GM19395 (cell line): Measurements from ENCODE around the gene SLC41A3.
"Not testable (repeated sequence)": the region's sequence is repeated elsewhere in the genome, so short reads cannot be mapped to it uniquely, and the experiment has no call there.

Source experiments
- ATAC-seq: cut with Tn5 transposase; IDR thresholded peaks from one replicate; pipeline ENCODE4 v1.9.1; 2021; ENCODE audit warnings: mild to moderate bottlenecking, moderate library complexity; ENCODE audit not compliant: unreplicated experiment

Gene SLC41A3

DNA sequence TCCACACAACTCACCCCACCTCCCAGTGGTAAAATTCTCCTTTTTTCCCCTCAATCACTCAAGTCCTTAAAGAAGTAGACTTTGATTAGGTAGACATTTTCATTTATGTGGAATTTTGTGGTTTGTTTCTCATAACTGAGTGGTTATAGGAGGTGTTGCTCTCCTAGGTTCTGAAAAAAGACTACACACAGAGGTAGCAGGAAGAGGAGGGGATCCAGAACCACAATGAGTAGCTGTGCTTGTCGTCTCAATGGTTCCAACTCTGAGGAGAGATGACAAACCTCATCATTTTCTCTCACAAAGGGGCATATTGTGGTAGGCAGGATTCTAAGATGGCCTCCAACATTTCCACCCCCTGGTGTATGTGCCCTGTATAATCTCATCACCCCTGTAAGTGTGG, 120.1 kb downstream of the SLC41A3 start:
- ATAC-seq = not testable (repeated sequence)

DNA sequence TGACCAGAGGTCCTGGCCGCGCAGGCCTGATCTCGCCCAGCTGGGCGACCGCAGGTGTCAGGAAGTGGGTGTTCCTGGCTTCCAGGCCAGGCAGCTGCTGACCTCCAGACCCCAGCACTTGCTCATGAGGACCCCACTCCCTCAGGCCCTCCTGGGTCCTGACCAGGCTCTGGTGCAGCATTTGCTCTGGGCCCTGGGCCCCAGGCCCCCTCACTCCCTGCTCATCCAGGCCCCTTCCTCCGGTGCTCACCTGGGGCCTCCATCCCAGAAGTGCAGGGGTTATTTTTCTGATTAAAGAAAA, 122.7 kb downstream of the SLC41A3 start:
- ATAC-seq = no peak

GRCh38 chr3:125960456-125961288, 123.3 kb downstream of the SLC41A3 start:
- ATAC-seq = no peak

DNA sequence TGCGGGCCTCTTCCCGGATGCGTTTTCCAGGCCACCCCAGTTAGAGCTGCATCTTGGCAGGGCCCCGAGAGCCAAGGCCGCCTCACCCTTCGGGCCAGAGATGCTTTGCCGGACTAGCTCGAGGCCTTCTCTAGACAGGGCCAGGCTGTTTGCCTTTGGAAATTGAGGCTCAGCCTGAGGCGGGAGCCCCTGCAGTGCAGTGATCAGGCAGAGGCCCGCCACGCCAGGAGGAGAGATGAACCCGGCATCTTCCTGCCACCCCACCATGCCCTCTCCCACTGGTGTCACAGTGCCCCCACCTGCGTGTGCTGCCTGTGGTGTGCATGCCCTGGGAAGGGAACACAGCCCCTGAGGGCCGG, 123.9 kb downstream of the SLC41A3 start:
- ATAC-seq = no peak

- no peak for ATAC-seq
Measured at GRCh38 chr3:125959317-125960065, 124.4 kb downstream of the SLC41A3 start.

GRCh38 chr3:125958511-125959316, 125.2 kb downstream of the SLC41A3 start:
- no peak for ATAC-seq

GRCh38 chr3:125957674-125958510, 126.0 kb downstream of the SLC41A3 start:
- no peak for ATAC-seq

DNA sequence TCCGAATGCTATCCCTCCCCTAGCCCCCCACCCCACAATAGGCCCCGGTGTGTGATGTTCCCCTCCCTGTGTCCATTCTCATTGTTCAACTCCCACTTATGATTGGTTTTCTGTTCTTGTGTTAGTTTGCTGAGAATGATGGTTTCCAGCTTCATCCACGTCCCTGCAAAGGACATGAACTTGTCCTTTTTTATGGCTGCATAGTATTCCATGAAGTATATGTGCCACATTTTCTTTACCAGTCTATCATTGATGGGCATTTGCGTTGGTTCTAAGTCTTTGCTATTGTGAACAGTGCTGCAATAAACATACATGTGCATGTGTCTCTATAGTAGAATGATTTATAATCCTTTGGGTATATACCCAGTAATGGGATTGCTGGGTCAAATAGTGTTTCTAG, 126.9 kb downstream of the SLC41A3 start:
- not testable (repeated sequence) for ATAC-seq
